HG03432 (cell line): ENCODE measurements around the gene WDR1.

ENCODE experiments used
- ATAC-seq: cut with Tn5 transposase; IDR thresholded peaks from one replicate; pipeline ENCODE4 v1.9.1; 2021; ENCODE audit warnings: mild to moderate bottlenecking, moderate library complexity; ENCODE audit not compliant: unreplicated experiment

The WDR1 gene

GRCh38 chr4:10086506-10087120 lies 30.0 kb downstream of the WDR1 start:
- ATAC-seq: no peak

- no peak for ATAC-seq
Observed at GRCh38 chr4:10085828-10086505, 30.6 kb downstream of the WDR1 start.

GRCh38 chr4:10085386-10085785 lies 31.2 kb downstream of the WDR1 start:
- ATAC-seq: no peak

- no peak for ATAC-seq
Observed at GRCh38 chr4:10084651-10085358, 31.8 kb downstream of the WDR1 start.

GRCh38 chr4:10083861-10084641 lies 32.5 kb downstream of the WDR1 start:
- ATAC-seq: no peak

- no peak for ATAC-seq
Observed at GRCh38 chr4:10083331-10083771, 33.2 kb downstream of the WDR1 start.

- no peak for ATAC-seq
Observed at GRCh38 chr4:10082459-10083272, 33.9 kb downstream of the WDR1 start.

GRCh38 chr4:10082047-10082446 lies 34.6 kb downstream of the WDR1 start:
- ATAC-seq: no peak

- no peak for ATAC-seq
Observed at GRCh38 chr4:10081218-10081606, 35.4 kb downstream of the WDR1 start.

GRCh38 chr4:10080589-10081217 lies 35.9 kb downstream of the WDR1 start:
- no peak for ATAC-seq

GRCh38 chr4:10079912-10080588 lies 36.5 kb downstream of the WDR1 start:
- no peak for ATAC-seq

GRCh38 chr4:10079256-10079655 lies 37.3 kb downstream of the WDR1 start:
- ATAC-seq: no peak

- no peak for ATAC-seq
Observed at GRCh38 chr4:10078481-10079233, 37.9 kb downstream of the WDR1 start.

- ATAC-seq: no peak
Observed at GRCh38 chr4:10077483-10078335, 38.9 kb downstream of the WDR1 start.

GRCh38 chr4:10077076-10077475 lies 39.5 kb downstream of the WDR1 start:
- no peak for ATAC-seq

- no peak for ATAC-seq
Observed at GRCh38 chr4:10075953-10076391, 40.6 kb downstream of the WDR1 start.

- no peak for ATAC-seq
Observed at GRCh38 chr4:10075158-10075863, 41.3 kb downstream of the WDR1 start.
